Liver (tissue), 3 donors: Measurements from ENCODE around the gene LGALS8.

ENCODE experiments used
- EGR1 ChIP-seq, 2 donors: IDR thresholded peaks; 2 replicates each; pipeline ENCODE4 v1.6.1; 2016 to 2018; ENCODE audit warnings: antibody characterized with exemption in 2 of 2, low read depth in 2 of 2
- GABPA ChIP-seq, 2 donors: IDR thresholded peaks in 1 of 2; conservative IDR thresholded peaks in 1 of 2; 2 replicates each; pipeline ENCODE4 v1.6.1; 2016; ENCODE audit warnings: antibody characterized with exemption in 2 of 2, mild to moderate bottlenecking in 1 of 2, moderate library complexity in 1 of 2
- JUND ChIP-seq, 2 donors: IDR thresholded peaks; 2 replicates each; pipeline ENCODE4 v1.6.1; 2016; ENCODE audit warnings: antibody characterized with exemption in 2 of 2
- RAD21 ChIP-seq, 2 donors: IDR thresholded peaks; 2 replicates each; pipeline ENCODE4 v1.6.1; 2016; ENCODE audit warnings: antibody characterized with exemption in 2 of 2, mild to moderate bottlenecking in 2 of 2
- TAF1 ChIP-seq: conservative IDR thresholded peaks from 2 replicates; pipeline ENCODE4 v1.6.1; 2016; ENCODE audit warnings: antibody characterized with exemption, mild to moderate bottlenecking
- TF ChIP-seq, protein P1 (sequence below): fragments of 150-350 bp; IDR thresholded peaks from 2 replicates; pipeline ENCODE4 v1.5.1; 2017; ENCODE audit warnings: improper control_type of control experiment, low read depth, low read length; ENCODE audit not compliant: missing input control
- TF ChIP-seq, protein P2 (sequence below): IDR thresholded peaks from 2 replicates; pipeline ENCODE4 v1.6.1; 2016; ENCODE audit warnings: antibody characterized with exemption
- TF ChIP-seq, protein P3 (sequence below): IDR thresholded peaks from 2 replicates; pipeline ENCODE4 v1.6.1; 2016; ENCODE audit warnings: antibody characterized with exemption, mild to moderate bottlenecking
- donor health status: healthy.
- donor health status: healthy.

DNA sequence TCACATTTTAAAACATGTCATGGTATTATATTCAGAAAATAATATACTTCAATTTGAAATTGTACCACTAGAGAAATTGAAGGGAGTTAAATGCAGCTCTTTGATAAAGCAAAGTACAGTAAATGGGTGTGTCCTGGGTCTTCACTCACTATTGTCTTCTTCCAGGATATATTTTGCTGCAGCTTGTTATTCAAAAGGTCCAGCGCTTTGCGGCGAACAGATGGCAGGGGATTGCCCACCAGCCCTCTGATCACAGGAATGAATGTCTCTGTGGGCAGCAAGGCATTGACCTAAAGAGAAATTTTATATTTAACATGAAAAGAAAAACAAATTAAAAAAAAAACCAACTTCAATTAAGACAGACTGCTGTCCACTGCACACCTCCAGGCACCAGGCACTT is 35.1 kb downstream of the LGALS8 start:
- TF ChIP-seq, protein P1, sequence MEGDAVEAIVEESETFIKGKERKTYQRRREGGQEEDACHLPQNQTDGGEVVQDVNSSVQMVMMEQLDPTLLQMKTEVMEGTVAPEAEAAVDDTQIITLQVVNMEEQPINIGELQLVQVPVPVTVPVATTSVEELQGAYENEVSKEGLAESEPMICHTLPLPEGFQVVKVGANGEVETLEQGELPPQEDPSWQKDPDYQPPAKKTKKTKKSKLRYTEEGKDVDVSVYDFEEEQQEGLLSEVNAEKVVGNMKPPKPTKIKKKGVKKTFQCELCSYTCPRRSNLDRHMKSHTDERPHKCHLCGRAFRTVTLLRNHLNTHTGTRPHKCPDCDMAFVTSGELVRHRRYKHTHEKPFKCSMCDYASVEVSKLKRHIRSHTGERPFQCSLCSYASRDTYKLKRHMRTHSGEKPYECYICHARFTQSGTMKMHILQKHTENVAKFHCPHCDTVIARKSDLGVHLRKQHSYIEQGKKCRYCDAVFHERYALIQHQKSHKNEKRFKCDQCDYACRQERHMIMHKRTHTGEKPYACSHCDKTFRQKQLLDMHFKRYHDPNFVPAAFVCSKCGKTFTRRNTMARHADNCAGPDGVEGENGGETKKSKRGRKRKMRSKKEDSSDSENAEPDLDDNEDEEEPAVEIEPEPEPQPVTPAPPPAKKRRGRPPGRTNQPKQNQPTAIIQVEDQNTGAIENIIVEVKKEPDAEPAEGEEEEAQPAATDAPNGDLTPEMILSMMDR, result no peak
- TF ChIP-seq, protein P2, sequence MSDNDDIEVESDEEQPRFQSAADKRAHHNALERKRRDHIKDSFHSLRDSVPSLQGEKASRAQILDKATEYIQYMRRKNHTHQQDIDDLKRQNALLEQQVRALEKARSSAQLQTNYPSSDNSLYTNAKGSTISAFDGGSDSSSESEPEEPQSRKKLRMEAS, result no peak
- TF ChIP-seq, protein P3, sequence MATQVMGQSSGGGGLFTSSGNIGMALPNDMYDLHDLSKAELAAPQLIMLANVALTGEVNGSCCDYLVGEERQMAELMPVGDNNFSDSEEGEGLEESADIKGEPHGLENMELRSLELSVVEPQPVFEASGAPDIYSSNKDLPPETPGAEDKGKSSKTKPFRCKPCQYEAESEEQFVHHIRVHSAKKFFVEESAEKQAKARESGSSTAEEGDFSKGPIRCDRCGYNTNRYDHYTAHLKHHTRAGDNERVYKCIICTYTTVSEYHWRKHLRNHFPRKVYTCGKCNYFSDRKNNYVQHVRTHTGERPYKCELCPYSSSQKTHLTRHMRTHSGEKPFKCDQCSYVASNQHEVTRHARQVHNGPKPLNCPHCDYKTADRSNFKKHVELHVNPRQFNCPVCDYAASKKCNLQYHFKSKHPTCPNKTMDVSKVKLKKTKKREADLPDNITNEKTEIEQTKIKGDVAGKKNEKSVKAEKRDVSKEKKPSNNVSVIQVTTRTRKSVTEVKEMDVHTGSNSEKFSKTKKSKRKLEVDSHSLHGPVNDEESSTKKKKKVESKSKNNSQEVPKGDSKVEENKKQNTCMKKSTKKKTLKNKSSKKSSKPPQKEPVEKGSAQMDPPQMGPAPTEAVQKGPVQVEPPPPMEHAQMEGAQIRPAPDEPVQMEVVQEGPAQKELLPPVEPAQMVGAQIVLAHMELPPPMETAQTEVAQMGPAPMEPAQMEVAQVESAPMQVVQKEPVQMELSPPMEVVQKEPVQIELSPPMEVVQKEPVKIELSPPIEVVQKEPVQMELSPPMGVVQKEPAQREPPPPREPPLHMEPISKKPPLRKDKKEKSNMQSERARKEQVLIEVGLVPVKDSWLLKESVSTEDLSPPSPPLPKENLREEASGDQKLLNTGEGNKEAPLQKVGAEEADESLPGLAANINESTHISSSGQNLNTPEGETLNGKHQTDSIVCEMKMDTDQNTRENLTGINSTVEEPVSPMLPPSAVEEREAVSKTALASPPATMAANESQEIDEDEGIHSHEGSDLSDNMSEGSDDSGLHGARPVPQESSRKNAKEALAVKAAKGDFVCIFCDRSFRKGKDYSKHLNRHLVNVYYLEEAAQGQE, result no peak
- TF ChIP-seq RAD21 (IDR thresholded peaks at IDR 0.05) (no peak), EGR1 (IDR thresholded peaks at IDR 0.05; ENCODE audit: low read depth in 2 of 2) (no peak), GABPA (IDR thresholded peaks at IDR 0.05 in 1 of 2, conservative IDR thresholded peaks at IDR 0.05 in 1 of 2) (no peak), JUND (IDR thresholded peaks at IDR 0.05) (no peak), TAF1 (no peak)
